ENCODE measurements around the gene PEAK3.

DNA sequence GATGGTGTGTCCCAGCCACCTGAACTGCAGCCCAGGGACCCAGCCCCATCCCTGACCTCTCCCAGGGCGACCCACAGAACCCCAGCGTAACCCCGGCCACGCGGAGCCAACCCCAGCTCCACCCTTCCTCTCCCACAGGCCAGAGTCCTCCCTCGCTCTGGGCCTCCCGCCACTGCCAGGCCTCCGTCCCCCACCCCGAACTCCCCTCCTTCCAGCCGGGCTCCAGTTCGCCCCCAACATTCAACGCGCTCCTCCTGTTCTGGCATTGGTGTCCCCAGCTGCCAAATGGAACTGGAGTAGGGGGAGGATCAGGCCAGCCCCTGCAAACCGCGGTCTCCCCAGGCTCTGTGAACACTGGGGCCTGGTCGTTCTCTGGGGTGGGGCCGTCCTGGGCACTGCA is 18.6 kb upstream of the PEAK3 start:
- TF ChIP-seq, protein P1, sequence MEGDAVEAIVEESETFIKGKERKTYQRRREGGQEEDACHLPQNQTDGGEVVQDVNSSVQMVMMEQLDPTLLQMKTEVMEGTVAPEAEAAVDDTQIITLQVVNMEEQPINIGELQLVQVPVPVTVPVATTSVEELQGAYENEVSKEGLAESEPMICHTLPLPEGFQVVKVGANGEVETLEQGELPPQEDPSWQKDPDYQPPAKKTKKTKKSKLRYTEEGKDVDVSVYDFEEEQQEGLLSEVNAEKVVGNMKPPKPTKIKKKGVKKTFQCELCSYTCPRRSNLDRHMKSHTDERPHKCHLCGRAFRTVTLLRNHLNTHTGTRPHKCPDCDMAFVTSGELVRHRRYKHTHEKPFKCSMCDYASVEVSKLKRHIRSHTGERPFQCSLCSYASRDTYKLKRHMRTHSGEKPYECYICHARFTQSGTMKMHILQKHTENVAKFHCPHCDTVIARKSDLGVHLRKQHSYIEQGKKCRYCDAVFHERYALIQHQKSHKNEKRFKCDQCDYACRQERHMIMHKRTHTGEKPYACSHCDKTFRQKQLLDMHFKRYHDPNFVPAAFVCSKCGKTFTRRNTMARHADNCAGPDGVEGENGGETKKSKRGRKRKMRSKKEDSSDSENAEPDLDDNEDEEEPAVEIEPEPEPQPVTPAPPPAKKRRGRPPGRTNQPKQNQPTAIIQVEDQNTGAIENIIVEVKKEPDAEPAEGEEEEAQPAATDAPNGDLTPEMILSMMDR (IDR thresholded peaks at IDR 0.05) = no peak
- TF ChIP-seq EP300 (IDR thresholded peaks at IDR 0.05) = no peak
